Activated CD4-positive, alpha-beta T cell treated with anti-CD3 and anti-CD28 coated beads for 36 hours (primary cell): ENCODE measurements around the gene FGF2. TPM values are rescaled to one million over a fixed set of nuclear protein-coding genes. Genes with fewer than 3 reads are reported as not detected.
A peak's percentile ranks its signal among the peaks of the same experiment; 100 is the strongest.

Source experiments
- ATAC-seq: fragments of 200-7000 bp; cut with Tn5 transposase; one replicate; pipeline ENCODE4 v1.10.0; 2021; ENCODE audit warnings: mild to moderate bottlenecking, moderate library complexity
- CTCF ChIA-PET: fragments of 350-600 bp; sonication (Branson Sonifier 250); formaldehyde crosslinking; loops from one replicate; lab custom pipeline; 2021; ENCODE audit warnings: antibody characterized with exemption; lab: Charles Lee
- POLR2A ChIA-PET: fragments of 350-600 bp; sonication (Branson Sonifier 250); formaldehyde crosslinking; loops from one replicate; lab custom pipeline; 2021; ENCODE audit warnings: antibody characterized with exemption, inconsistent platforms; lab: Charles Lee
- DNase-seq: peaks from one replicate; pipeline ENCODE4 v3.0.0-alpha.2; 2020
- H3K27ac Mint-ChIP-seq: one replicate; pipeline ENCODE4 v1.8.0; 2021; ENCODE audit warnings: mixed read lengths
- H3K27me3 Mint-ChIP-seq: one replicate; pipeline ENCODE4 v1.8.0; 2021; ENCODE audit warnings: mixed read lengths
- H3K36me3 Mint-ChIP-seq: one replicate; pipeline ENCODE4 v1.8.0; 2021; ENCODE audit warnings: low read depth, mixed read lengths
- H3K4me1 Mint-ChIP-seq: one replicate; pipeline ENCODE4 v1.8.0; 2021; ENCODE audit warnings: mixed read lengths
- H3K4me3 Mint-ChIP-seq: one replicate; pipeline ENCODE4 v1.8.0; 2021; ENCODE audit warnings: mild to moderate bottlenecking, moderate library complexity, mixed read lengths
- H3K9me3 Mint-ChIP-seq: one replicate; pipeline ENCODE4 v1.8.0; 2021; ENCODE audit warnings: low read depth, mixed read lengths
- intact Hi-C, 2 experiments: fragments of 100-400 bp; cut with DNase I in 1 of 2; cut with micrococcal nuclease in 1 of 2; formaldehyde crosslinking; loops; one replicate each; pipeline versions ENCODE4 v1.14.2 to v1.15.1; 2022 to 2024; cut with DNase I, micrococcal nuclease
- total RNA-seq, 2 experiments: library from RNA; stranded (reverse); gene quantifications; one replicate each; pipeline ENCODE4 v1.2.3, GENCODE V29; 2021

The FGF2 gene
- total RNA-seq, 2 experiments from 2014 or later, result 0.91 to 1.2 TPM

DNA sequence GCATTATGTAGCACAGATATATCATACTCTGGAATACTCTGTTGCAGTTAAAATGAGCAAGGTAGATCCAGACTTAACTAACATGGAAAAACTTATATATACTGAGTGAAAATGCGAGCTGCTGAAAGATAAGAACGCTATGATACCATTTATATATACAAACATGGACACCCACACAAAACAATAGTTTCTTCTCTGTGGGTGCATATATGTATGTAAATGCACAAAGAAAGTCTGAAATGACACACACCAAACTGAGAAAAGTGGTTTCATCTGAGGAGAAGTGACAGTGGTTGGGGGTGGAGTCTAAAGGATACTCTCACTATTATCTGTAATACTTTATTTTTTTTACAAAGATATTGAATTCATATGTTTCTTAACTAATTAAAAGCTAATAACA lies 12.2 kb upstream of the FGF2 start:
- no peaks in the 10 kb centered on the region for H3K36me3 Mint-ChIP-seq
- H3K9me3 Mint-ChIP-seq, result no peaks in the 10 kb centered on the region
- no peak overlapping the region for H3K27ac Mint-ChIP-seq

DNA sequence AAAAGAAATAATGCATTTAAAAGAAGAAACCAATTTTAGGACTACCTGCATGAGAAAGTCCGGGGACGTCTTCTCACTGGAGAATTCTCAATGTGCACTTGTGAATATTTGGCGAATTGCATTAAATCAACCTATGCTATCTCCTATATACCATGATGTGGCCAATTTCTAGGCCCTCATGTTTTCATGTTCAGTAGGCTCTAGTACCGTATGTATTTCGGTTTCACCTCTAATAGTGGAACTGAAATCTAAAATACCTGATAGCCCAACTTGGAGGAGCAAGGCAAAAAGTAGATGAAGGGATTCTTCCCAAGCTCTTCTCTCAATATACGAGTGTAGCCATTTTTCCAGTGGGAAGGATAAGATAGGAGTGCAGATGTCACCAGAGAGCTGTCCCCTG lies 11.4 kb upstream of the FGF2 start:
- no peaks in the 10 kb centered on the region for H3K36me3 Mint-ChIP-seq
- ATAC-seq, result no peak
- ChIA-PET CTCF (interaction anchor here (0.6 to 1.2 kb wide), 2 partner anchors 99 to 304 kb away, joined by 5 read pairs; no protein-coding TSS in a partner anchor), POLR2A (no interaction called here)
- H3K27ac Mint-ChIP-seq, result no peak overlapping the region
- no peaks in the 10 kb centered on the region for H3K9me3 Mint-ChIP-seq
- no peak overlapping the region for H3K4me3 Mint-ChIP-seq
- intact Hi-C loops, result loop anchor here in 1 of 2 experiments (2.0 kb wide), 1 partner anchor 50 kb away; no protein-coding TSS in a partner anchor
- H3K27me3 Mint-ChIP-seq, result peaks cover 21% of the 10 kb centered on the region
- H3K4me1 Mint-ChIP-seq, result peaks cover 11% of the 10 kb centered on the region
- DNase-seq, result no peak

More for the DNA sequence above, 12.2 kb upstream of the FGF2 start:
- Mint-ChIP-seq H3K4me1 (peaks cover 11% of the 10 kb centered on the region), H3K4me3 (no peak overlapping the region), H3K27me3 (peaks cover 16% of the 10 kb centered on the region)
- peak; percentile 99 for ATAC-seq
- peak; percentile 19 for DNase-seq
- intact Hi-C loops, result loop anchor here (1.0 to 2.0 kb wide), 3 partner anchors 28 to 50 kb away; no protein-coding TSS in a partner anchor
- CTCF ChIA-PET, result interaction anchor here (0.6 to 1.2 kb wide), 2 partner anchors 100 to 277 kb away, joined by 3 to 5 read pairs; no protein-coding TSS in a partner anchor
- POLR2A ChIA-PET, result no interaction called here

DNA sequence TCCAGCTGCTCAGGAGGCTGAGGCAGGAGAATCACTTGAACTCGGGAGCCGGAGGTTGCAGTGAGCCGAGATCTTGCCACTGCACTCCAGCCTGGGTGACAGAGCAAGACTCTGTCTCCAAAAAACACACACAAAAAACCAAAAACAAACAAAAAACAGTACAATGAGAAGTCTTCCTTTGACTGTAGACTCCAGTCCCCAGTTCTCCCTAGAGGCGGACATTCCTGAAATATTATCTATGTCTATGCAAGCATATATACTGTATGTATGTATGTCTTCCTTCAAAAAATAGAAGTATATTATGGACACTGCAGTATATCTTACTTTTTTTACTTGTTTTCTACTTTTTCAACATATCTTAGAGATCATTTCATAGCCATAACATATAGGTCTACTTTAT lies 10.2 kb upstream of the FGF2 start:
- Mint-ChIP-seq H3K27me3 (peaks cover 19% of the 10 kb centered on the region), H3K36me3 (no peaks in the 10 kb centered on the region), H3K4me1 (peaks cover 11% of the 10 kb centered on the region), H3K4me3 (no peak overlapping the region), H3K27ac (no peak overlapping the region), H3K9me3 (no peaks in the 10 kb centered on the region)
- intact Hi-C loops, result no loop called here
- ChIA-PET POLR2A (no interaction called here), CTCF (no interaction called here)
- DNase-seq (no peak), ATAC-seq (no peak)

DNA sequence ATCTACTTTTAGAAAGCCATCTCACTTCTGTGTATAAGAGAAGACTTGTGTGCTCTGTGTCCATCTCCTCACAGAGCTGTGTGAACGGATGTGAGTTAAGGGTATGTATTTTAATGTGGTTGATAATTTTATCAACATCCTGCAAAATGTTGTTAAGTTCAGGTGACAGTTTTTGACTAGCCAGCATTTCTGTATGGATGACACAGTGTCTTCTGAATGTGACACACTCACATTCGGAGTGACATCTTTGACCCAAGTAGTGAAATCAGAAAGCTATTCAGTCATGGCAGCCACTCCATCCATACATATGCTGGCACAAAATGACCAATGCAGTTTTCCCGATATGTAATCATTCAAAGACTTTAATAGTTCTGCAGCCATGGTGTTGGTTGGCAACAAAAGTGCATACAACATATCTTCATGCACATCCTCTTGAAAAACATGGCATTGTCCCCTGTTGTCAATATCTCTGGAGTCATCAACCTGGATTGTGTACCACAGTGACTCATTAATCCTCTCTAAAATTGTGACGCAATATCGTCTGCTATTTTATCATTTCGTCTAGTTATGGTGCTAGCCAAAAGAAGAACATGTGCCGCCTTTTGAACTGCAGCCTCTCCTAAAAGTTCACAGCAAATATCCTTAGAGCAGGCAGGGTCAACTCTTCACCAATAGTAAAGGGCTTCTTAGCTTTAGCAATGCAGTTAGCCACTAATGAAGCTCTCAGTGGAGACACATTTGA lies 6.8 kb upstream of the FGF2 start:
- peaks cover 39% of the 10 kb centered on the region for H3K27me3 Mint-ChIP-seq
- POLR2A ChIA-PET, result no interaction called here
- no peaks in the 10 kb centered on the region for H3K36me3 Mint-ChIP-seq
- ATAC-seq (no peak), DNase-seq (no peak)
- H3K9me3 Mint-ChIP-seq, result no peaks in the 10 kb centered on the region
- peaks cover 2% of the 10 kb centered on the region for H3K4me1 Mint-ChIP-seq
- intact Hi-C loops, result loop anchor here in 1 of 2 experiments (10.0 kb wide), 1 partner anchor 215 kb away; no protein-coding TSS in a partner anchor
- no peak overlapping the region for H3K27ac Mint-ChIP-seq
- CTCF ChIA-PET, result no interaction called here
- H3K4me3 Mint-ChIP-seq, result no peak overlapping the region

DNA sequence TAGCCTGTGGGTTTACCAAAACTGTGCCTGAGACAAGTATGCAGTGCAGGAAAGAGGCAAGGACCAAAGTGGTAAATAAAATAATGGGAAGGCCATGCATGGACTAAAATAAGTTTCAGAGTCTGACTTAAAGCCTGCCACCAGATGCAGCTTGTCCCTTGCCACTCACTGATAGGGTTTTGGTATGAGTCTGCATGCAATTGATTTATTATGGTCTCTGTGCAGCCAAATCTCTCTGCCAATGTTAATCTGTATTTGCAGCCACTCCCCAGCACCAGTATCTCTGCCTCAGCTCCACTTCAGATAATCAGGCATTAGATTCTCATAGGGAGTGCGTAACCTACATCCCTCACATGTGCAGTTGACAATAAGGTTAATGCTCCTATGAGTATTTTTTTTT lies 5.5 kb upstream of the FGF2 start:
- H3K27me3 Mint-ChIP-seq, result peaks cover 47% of the 10 kb centered on the region

DNA sequence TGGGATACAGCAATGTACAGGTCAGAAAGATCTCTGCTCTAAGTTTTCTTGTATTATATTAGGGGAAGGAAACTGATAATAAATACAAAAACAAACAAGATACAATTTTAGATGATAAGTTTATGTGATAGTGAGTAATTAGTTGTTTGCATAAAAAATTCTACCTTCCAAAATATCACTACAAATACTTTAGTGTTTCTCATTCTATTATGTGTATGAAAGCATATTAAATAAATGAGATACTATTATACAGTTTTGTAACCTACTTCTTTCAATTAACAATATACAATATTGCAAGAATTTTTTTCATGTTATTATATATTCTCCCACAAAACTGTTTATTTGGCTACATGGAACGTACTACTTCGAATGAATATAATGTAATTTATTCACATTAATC lies 4.2 kb upstream of the FGF2 start:
- Mint-ChIP-seq H3K36me3 (no peaks in the 10 kb centered on the region), H3K27me3 (peaks cover 50% of the 10 kb centered on the region), H3K4me1 (peaks cover 2% of the 10 kb centered on the region), H3K27ac (no peak overlapping the region), H3K9me3 (no peaks in the 10 kb centered on the region), H3K4me3 (no peak overlapping the region)
- DNase-seq (no peak), ATAC-seq (no peak)
- CTCF ChIA-PET, result no interaction called here
- intact Hi-C loops, result loop anchor here in 1 of 2 experiments (10.0 kb wide), 1 partner anchor 218 kb away; no protein-coding TSS in a partner anchor
- POLR2A ChIA-PET, result no interaction called here

More for the DNA sequence above, 5.5 kb upstream of the FGF2 start:
- POLR2A ChIA-PET, result interaction anchor here (0.6 kb wide), 1 partner anchor 34 kb away, joined by 3 read pairs; no protein-coding TSS in a partner anchor
- Mint-ChIP-seq H3K4me3 (no peak overlapping the region), H3K36me3 (no peaks in the 10 kb centered on the region), H3K27ac (no peak overlapping the region), H3K9me3 (no peaks in the 10 kb centered on the region), H3K4me1 (peaks cover under 1% of the 10 kb centered on the region)
- CTCF ChIA-PET, result interaction anchor here (0.7 kb wide), 1 partner anchor 148 kb away, joined by 3 read pairs; no protein-coding TSS in a partner anchor
- DNase-seq, result no peak
- ATAC-seq, result no peak
- intact Hi-C loops, result loop anchor here in 1 of 2 experiments (10.0 kb wide), 1 partner anchor 216 kb away; no protein-coding TSS in a partner anchor

DNA sequence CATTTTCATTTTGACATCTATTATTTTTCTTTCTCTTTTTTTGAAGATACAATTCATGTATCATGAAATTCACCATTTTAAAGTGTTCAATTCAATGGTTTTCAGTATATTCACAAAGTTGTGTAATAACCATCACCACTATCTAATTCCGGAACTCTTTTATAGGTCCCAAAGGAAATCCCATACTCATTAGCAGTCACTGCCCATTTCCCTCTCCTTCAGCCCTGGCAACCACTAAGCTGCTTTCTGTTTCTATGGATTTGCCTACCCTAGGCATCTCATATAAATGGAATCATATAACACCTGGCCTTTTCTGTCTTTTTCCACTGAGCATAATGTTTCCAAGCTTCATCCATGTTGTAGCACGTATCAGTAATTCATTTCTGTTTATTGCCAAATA lies 3.2 kb upstream of the FGF2 start:
- Mint-ChIP-seq H3K27ac (no peak overlapping the region), H3K4me3 (no peak overlapping the region), H3K27me3 (peaks cover 57% of the 10 kb centered on the region), H3K4me1 (peaks cover 11% of the 10 kb centered on the region), H3K9me3 (no peaks in the 10 kb centered on the region), H3K36me3 (no peaks in the 10 kb centered on the region)
- ChIA-PET CTCF (interaction anchor here (0.8 to 1.2 kb wide), 2 partner anchors 66 to 106 kb away, joined by 4 to 5 read pairs; no protein-coding TSS in a partner anchor), POLR2A (no interaction called here)
- intact Hi-C loops, result loop anchor here in 1 of 2 experiments (10.0 kb wide), 1 partner anchor 219 kb away; no protein-coding TSS in a partner anchor
- no peak for DNase-seq
- no peak for ATAC-seq

DNA sequence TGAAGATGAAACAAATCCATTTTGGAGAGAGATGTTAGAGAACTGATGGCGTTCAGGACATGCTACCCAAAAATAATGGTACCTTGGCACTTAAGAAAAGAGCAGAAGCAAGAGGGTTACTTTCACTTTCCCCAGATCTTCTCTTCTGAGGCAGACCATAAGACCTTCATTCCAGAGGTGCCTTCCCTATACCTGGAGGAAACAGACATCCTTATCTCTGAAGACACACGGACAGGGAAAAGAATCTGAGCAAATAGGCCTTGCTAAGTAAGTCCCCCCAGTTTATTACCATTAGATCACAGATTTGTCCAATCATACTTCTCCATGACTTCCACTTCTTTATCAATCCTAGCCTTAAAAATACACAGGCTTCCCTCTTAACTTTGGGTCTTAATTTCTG lies 2.0 kb upstream of the FGF2 start:
- ATAC-seq (no peak), DNase-seq (no peak)
- Mint-ChIP-seq H3K4me3 (no peak overlapping the region), H3K36me3 (no peaks in the 10 kb centered on the region), H3K4me1 (peaks cover 12% of the 10 kb centered on the region), H3K9me3 (no peaks in the 10 kb centered on the region), H3K27me3 (peaks cover 61% of the 10 kb centered on the region), H3K27ac (no peak overlapping the region)
- CTCF ChIA-PET, result interaction anchor here (1.2 kb wide), 1 partner anchor 67 kb away, joined by 5 read pairs; no protein-coding TSS in a partner anchor
- POLR2A ChIA-PET, result no interaction called here
- intact Hi-C loops, result loop anchor here (5.0 to 10.0 kb wide), 4 partner anchors 57 to 222 kb away; partner anchors contain the start of gene NUDT6 (in 1 of the 2)

DNA sequence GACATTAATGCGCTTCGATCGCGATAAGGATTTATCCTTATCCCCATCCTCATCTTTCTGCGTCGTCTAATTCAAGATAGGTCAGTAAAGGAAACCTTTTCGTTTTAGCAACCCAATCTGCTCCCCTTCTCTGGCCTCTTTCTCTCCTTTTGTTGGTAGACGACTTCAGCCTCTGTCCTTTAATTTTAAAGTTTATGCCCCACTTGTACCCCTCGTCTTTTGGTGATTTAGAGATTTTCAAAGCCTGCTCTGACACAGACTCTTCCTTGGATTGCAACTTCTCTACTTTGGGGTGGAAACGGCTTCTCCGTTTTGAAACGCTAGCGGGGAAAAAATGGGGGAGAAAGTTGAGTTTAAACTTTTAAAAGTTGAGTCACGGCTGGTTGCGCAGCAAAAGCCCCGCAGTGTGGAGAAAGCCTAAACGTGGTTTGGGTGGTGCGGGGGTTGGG lies 528 bp upstream of the FGF2 start:
- no peaks in the 10 kb centered on the region for H3K9me3 Mint-ChIP-seq
- DNase-seq (no peak), ATAC-seq (no peak)
- peak overlapping the region; percentile 47 for H3K4me3 Mint-ChIP-seq
- intact Hi-C loops, result loop anchor here (5.0 to 10.0 kb wide), 4 partner anchors 59 to 224 kb away; partner anchors contain the start of gene NUDT6 (in 1 of the 2)
- H3K36me3 Mint-ChIP-seq, result no peaks in the 10 kb centered on the region
- ChIA-PET CTCF (no interaction called here), POLR2A (no interaction called here)
- H3K27ac Mint-ChIP-seq, result no peak overlapping the region
- H3K27me3 Mint-ChIP-seq, result peaks cover 65% of the 10 kb centered on the region
- H3K4me1 Mint-ChIP-seq, result peaks cover 12% of the 10 kb centered on the region

DNA sequence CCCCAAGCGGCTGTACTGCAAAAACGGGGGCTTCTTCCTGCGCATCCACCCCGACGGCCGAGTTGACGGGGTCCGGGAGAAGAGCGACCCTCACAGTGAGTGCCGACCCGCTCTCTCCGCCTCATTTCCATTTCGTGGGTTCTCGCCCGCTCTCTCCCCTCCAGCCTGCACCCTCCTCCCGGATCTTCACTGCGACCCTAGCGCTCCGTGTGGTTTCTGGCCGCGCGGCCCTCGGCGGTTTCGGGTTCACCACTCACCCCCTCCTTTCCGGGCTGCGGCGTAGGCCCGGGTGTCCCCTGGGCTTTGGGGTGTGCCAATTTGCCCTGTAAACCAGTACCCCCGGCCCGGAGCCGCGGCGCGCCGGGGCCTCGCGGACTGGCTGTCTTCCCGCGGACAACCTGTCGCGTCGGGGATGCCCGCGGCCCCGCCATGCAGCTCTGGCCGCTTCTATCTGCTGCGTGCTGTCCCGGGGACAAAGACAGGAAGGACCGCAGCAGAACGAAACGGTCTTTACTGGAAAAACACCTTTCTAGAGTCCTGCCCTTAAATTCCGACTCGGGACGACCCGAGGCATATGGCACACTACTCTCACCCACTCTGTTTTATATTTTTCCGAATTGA lies 737 bp downstream of the FGF2 start:
- H3K4me1 Mint-ChIP-seq, result peaks cover 12% of the 10 kb centered on the region
- intact Hi-C loops, result loop anchor here (5.0 to 10.0 kb wide), 4 partner anchors 60 to 225 kb away; partner anchors contain the start of gene NUDT6 (in 1 of the 2)
- POLR2A ChIA-PET, result no interaction called here
- peak overlapping the region; percentile 75 for H3K4me3 Mint-ChIP-seq
- H3K9me3 Mint-ChIP-seq, result no peaks in the 10 kb centered on the region
- DNase-seq (peak; percentile 47), ATAC-seq (peak; percentile 25)
- H3K27me3 Mint-ChIP-seq, result peaks cover 67% of the 10 kb centered on the region
- no peaks in the 10 kb centered on the region for H3K36me3 Mint-ChIP-seq
- CTCF ChIA-PET, result interaction anchor here (0.9 to 1.3 kb wide), 6 partner anchors 10 to 249 kb away, joined by 3 to 4 read pairs (median 3); no protein-coding TSS in a partner anchor
- peak overlapping the region; percentile 40 for H3K27ac Mint-ChIP-seq
